K562 (cell line): ENCODE results near the gene SLC27A6. TPM values are rescaled to one million over a fixed set of nuclear protein-coding genes. Genes with fewer than 3 reads are reported as not detected.

Experiments
- ATAC-seq: fragments of 200-7000 bp; cut with Tn5 transposase; 3 replicates; pipeline ENCODE4 v1.9.1; 2020; ENCODE audit warnings: moderate library complexity
- BruUV-seq: library from RNA; stranded (reverse); fragments of 400-500 nt; replicated peaks from 2 replicates; lab custom pipeline; 2021; lab: Mats Ljungman, UMichigan
- CTCF ChIA-PET: fragments of 300-600 bp; formaldehyde crosslinking; extraction: SDS; loops from one replicate; lab custom pipeline; 2021; ENCODE audit warnings: low intra/inter-chr PET ratio; lab: Yijun Ruan, JAX
- POLR2A ChIA-PET: fragments of 300-600, 350-650 bp; sonication (Branson Sonifier 250); formaldehyde crosslinking; extraction: SDS; loops from one replicate; lab custom pipeline; 2021; ENCODE audit warnings: antibody characterized with exemption, inconsistent platforms; lab: Yijun Ruan, JAX
- DNase-seq, 4 experiments: peaks; one replicate each; pipeline versions ENCODE4 v3.0.0 to v3.0.0-alpha.2; 2011 to 2018; ENCODE audit warnings: low spot score in 3 of 4, mixed read lengths in 3 of 4; ENCODE audit errors: extremely low read depth in 1 of 4
- FAIRE-seq: peaks from 2 replicates; lab custom pipeline; 2011; peaks lifted over from hg19 to GRCh38; lab: Jason Lieb, UNC
- H2AFZ ChIP-seq: 2 replicates; pipeline ENCODE4 v1.6.0; 2011; ENCODE audit warnings: low read depth, low read length, control low read depth, inconsistent platforms
- H3K27ac ChIP-seq: fragments of 200-600 bp; 3 replicates; pipeline ENCODE4 v1.8.0; 2011; ENCODE audit warnings: low read depth, mild to moderate bottlenecking, control low read depth, inconsistent platforms, low read length, moderate library complexity, mixed read lengths; ENCODE audit errors: extremely low read depth
- H3K27me3 ChIP-seq, 2 experiments: fragments of 300-600 bp in 1 of 2; 2 replicates in 1 of 2; 3 replicates in 1 of 2; pipeline versions ENCODE4 v1.6.0 to v1.8.0; 2011; ENCODE audit warnings: inconsistent platforms in 2 of 2, low read length in 2 of 2, mild to moderate bottlenecking in 1 of 2, mixed read lengths in 1 of 2, moderate library complexity in 1 of 2; ENCODE audit not compliant: control insufficient read depth in 2 of 2, insufficient read depth in 2 of 2
- H3K36me3 ChIP-seq: fragments of 300-600 bp; 3 replicates; pipeline ENCODE4 v1.8.0; 2011; ENCODE audit warnings: mild to moderate bottlenecking, low read length, inconsistent platforms; ENCODE audit not compliant: control insufficient read depth, insufficient read depth
- H3K4me1 ChIP-seq, 2 experiments: fragments of 200-600 bp in 1 of 2; replicated peaks in 1 of 2; 2 replicates in 1 of 2; 3 replicates in 1 of 2; pipeline versions ENCODE4 v1.5.1 to v1.8.0; 2011; ENCODE audit warnings: inconsistent platforms in 2 of 2, low read length in 2 of 2, mild to moderate bottlenecking in 1 of 2, mixed read lengths in 1 of 2, moderate library complexity in 1 of 2; ENCODE audit not compliant: control insufficient read depth in 2 of 2, insufficient read depth in 2 of 2
- H3K4me2 ChIP-seq: 2 replicates; pipeline ENCODE4 v1.6.1; 2011; ENCODE audit warnings: low read length, control low read depth, inconsistent platforms, mixed read lengths; ENCODE audit not compliant: insufficient read depth
- H3K4me3 ChIP-seq: fragments of 200-600 bp; sonication (generic), shearing (Covaris generic); 2 replicates; pipeline ENCODE4 v1.5.1; 2016; ENCODE audit warnings: control low read depth, inconsistent platforms
- H3K79me2 ChIP-seq: fragments of 200-600 bp; 3 replicates; pipeline ENCODE4 v1.8.0; 2011; ENCODE audit warnings: low read length, inconsistent platforms; ENCODE audit not compliant: control insufficient read depth, insufficient read depth
- H3K9ac ChIP-seq, 2 experiments: 2 replicates each; pipeline versions ENCODE4 v1.6.0 to v1.6.1; 2011; ENCODE audit warnings: low read depth in 2 of 2, low read length in 2 of 2, control low read depth in 1 of 2, inconsistent platforms in 1 of 2, mild to moderate bottlenecking in 1 of 2, mixed read lengths in 1 of 2; ENCODE audit not compliant: insufficient read depth in 1 of 2
- H3K9me1 ChIP-seq: one replicate; pipeline ENCODE4 v1.6.0; 2011; ENCODE audit warnings: inconsistent platforms, mild to moderate bottlenecking, low read length, moderate library complexity; ENCODE audit not compliant: control insufficient read depth, insufficient read depth
- H3K9me3 ChIP-seq: replicated peaks from 2 replicates; pipeline ENCODE4 v1.5.1; 2011; ENCODE audit warnings: low read depth, low read length, inconsistent platforms; ENCODE audit not compliant: control insufficient read depth, insufficient read depth
- H4K20me1 ChIP-seq: replicated peaks from 2 replicates; pipeline ENCODE4 v1.6.1; 2011; ENCODE audit warnings: low read length, inconsistent platforms, mixed read lengths; ENCODE audit not compliant: control insufficient read depth, insufficient read depth
- CC2D1A ChIP-seq: fragments of 450-650 bp; IDR thresholded peaks from 2 replicates; pipeline ENCODE4 v1.6.1; 2017; ENCODE audit warnings: mild to moderate bottlenecking
- CGGBP1 ChIP-seq: fragments of 250-450 bp; sonication (Bioruptor Pico); IDR thresholded peaks from 2 replicates; pipeline ENCODE4 v1.9.0; 2021; ENCODE audit warnings: mild to moderate bottlenecking
- FOXM1 ChIP-seq, 2 experiments: fragments of 450-650 bp in 1 of 2; sonication (generic) in 1 of 2; formaldehyde crosslinking in 1 of 2; IDR thresholded peaks; 2 replicates each; pipeline versions ENCODE4 v1.6.1 to v1.9.0; 2017 to 2022; ENCODE audit warnings: low read depth in 2 of 2, mild to moderate bottlenecking in 2 of 2, missing genetic modification reagents in 1 of 2, moderate library complexity in 1 of 2
- HOMEZ ChIP-seq: fragments of 250-450 bp; sonication (Bioruptor Pico); IDR thresholded peaks from 2 replicates; pipeline ENCODE4 v1.4.0; 2020; ENCODE audit warnings: mild to moderate bottlenecking, moderate library complexity
- JUND ChIP-seq, 2 experiments: IDR thresholded peaks; 2 replicates in 1 of 2; 3 replicates in 1 of 2; pipeline ENCODE4 v1.6.1; 2011; ENCODE audit warnings: borderline replicate concordance in 2 of 2, low read depth in 2 of 2, low read length in 2 of 2, improper control_type of control experiment in 1 of 2, missing biosample characterization in 1 of 2, missing genetic modification characterization in 1 of 2, missing genetic modification reagents in 1 of 2
- NEUROD1 ChIP-seq: fragments of 150-350 bp; IDR thresholded peaks from 2 replicates; pipeline ENCODE4 v1.6.1; 2014; ENCODE audit warnings: borderline replicate concordance, low read length, low read depth; ENCODE audit not compliant: partially characterized antibody
- PHF20 ChIP-seq: fragments of 450-650 bp; IDR thresholded peaks from 2 replicates; pipeline ENCODE4 v1.6.1; 2018; ENCODE audit not compliant: partially characterized antibody
- PHTF2 ChIP-seq: fragments of 250-450 bp; sonication (Bioruptor Pico); IDR thresholded peaks from 2 replicates; pipeline ENCODE4 v1.5.0; 2021; ENCODE audit warnings: mild to moderate bottlenecking
- RFX1 ChIP-seq: fragments of 450-650 bp; IDR thresholded peaks from 2 replicates; pipeline ENCODE4 v1.6.1; 2016; ENCODE audit warnings: mild to moderate bottlenecking, moderate library complexity
- RFX7 ChIP-seq: fragments of 250-450 bp; sonication (Bioruptor Pico); IDR thresholded peaks from 2 replicates; pipeline ENCODE4 v1.5.1; 2021; ENCODE audit warnings: mild to moderate bottlenecking
- SOX6 ChIP-seq: fragments of 450-650 bp; IDR thresholded peaks from 2 replicates; pipeline ENCODE4 v1.6.1; 2014; ENCODE audit warnings: mild to moderate bottlenecking
- STAT5A ChIP-seq: IDR thresholded peaks from 2 replicates; pipeline ENCODE4 v1.6.1; 2012; ENCODE audit warnings: low read length, inconsistent platforms, borderline replicate concordance
- TAL1 ChIP-seq: fragments of 450-650 bp; IDR thresholded peaks from 2 replicates; pipeline ENCODE4 v1.6.1; 2016; ENCODE audit warnings: mild to moderate bottlenecking
- THRAP3 ChIP-seq: fragments of 450-650 bp; IDR thresholded peaks from 2 replicates; pipeline ENCODE4 v1.6.1; 2016; ENCODE audit warnings: mild to moderate bottlenecking, inconsistent platforms, borderline replicate concordance
- USF2 ChIP-seq: sonication (generic); formaldehyde crosslinking; IDR thresholded peaks from 2 replicates; pipeline ENCODE4 v1.5.0; 2020; ENCODE audit warnings: missing genetic modification reagents
- ZBTB5 ChIP-seq: fragments of 450-650 bp; IDR thresholded peaks from 2 replicates; pipeline ENCODE4 v1.6.1; 2017; ENCODE audit warnings: antibody characterized with exemption
- ZNF146 ChIP-seq: IDR thresholded peaks from one replicate; pipeline ENCODE4 v1.6.1; 2018; ENCODE audit warnings: missing compliant biosample characterization; ENCODE audit not compliant: unreplicated experiment
- ZNF583 ChIP-seq: fragments of 250-450 bp; sonication (Bioruptor Pico); IDR thresholded peaks from 2 replicates; pipeline ENCODE4 v1.4.0; 2020
- ZNF76 ChIP-seq: fragments of 250-450 bp; sonication (Bioruptor Pico); IDR thresholded peaks from 2 replicates; pipeline ENCODE4 v1.4.0; 2020; ENCODE audit warnings: mild to moderate bottlenecking, moderate library complexity, borderline replicate concordance
- ZNF77 ChIP-seq: fragments of 250-450 bp; sonication (Bioruptor Pico); IDR thresholded peaks from 2 replicates; pipeline ENCODE4 v1.5.0; 2020
- WGBS: fragments of 100-300 bp; shearing (Covaris generic); methylation state at CpG from one replicate; pipeline ENCODE4 v1.1.6; 2016; ENCODE audit warnings: low coverage, mixed read lengths; ENCODE audit not compliant: insufficient coverage; ENCODE audit errors: missing lambda C conversion rate; 5-methylcytosine and 5-hydroxymethylcytosine counted together
- in situ Hi-C: fragments of 300-500 bp; cut with MboI; formaldehyde crosslinking; loops from 4 replicates; pipeline ENCODE4 v1.15.0; 2018; ENCODE audit warnings: inconsistent platforms, mixed read lengths
- intact Hi-C: fragments of 100-400 bp; cut with micrococcal nuclease; formaldehyde crosslinking; loops from 2 replicates; pipeline ENCODE4 v1.14.2; 2022
- polyA plus RNA-seq, 8 experiments: library from polyadenylated mRNA; depleted of rRNA in 4 of 8; stranded (reverse) in 5 of 8; unstranded in 3 of 8; fragments of >200 nt; fragmentation: Nextera tagmentation in 2 of 8; fragmentation: Illumina TruSeq in 1 of 8; extraction: Ambion mirVana in 2 of 8; extraction: Trizol in 1 of 8; gene quantifications; 2 replicates each; pipeline versions ENCODE4 v1.2.1 to v1.2.3, GENCODE V29; 2011 to 2014; ENCODE audit warnings: inconsistent platforms in 1 of 8, missing spikeins in 1 of 8
- total RNA-seq, 7 experiments: library from RNA; depleted of rRNA in 6 of 7; stranded (reverse); fragments of >200 nt in 6 of 7; fragmentation: Illumina TruSeq in 2 of 7; extraction: Trizol in 2 of 7; gene quantifications; 2 replicates each; pipeline versions ENCODE4 v1.2.1 to v1.2.3, GENCODE V29; 2011 to 2021; ENCODE audit warnings: low replicate concordance in 1 of 7

SLC27A6 gene
- total and polyA plus RNA-seq, 9 of the 15 experiments (the other 6 are each of a cell fraction or from before 2014, with no cell fraction given), result 0.56 to 1.9 (median 1.2) TPM

- Histone ChIP-seq H3K4me2 (no peak overlapping the region), H3K4me1 (peaks cover 0 to 11% of the 10 kb centered on the region in 2 experiments; a peak in 2 of 5 replicates), H4K20me1 (no peaks in the 10 kb centered on the region), H3K36me3 (no peaks in the 10 kb centered on the region), H2AFZ (peak overlapping the region; percentile 9; the same call in 1 of the 2 replicates), H3K4me3 (no peak overlapping the region), H3K9me1 (no peaks in the 10 kb centered on the region), H3K27ac (no peak overlapping the region), H3K9ac (no peak overlapping the region), H3K27me3 (peaks cover 0 to 13% of the 10 kb centered on the region in 2 experiments; a peak in 2 of 5 replicates), H3K9me3 (no peaks in the 10 kb centered on the region), H3K79me2 (no peaks in the 10 kb centered on the region)
- DNase-seq (peak in 1 of 4 experiments; percentile 50), ATAC-seq (no peak), FAIRE-seq (no peak)
- ChIA-PET CTCF (no interaction called here), POLR2A (no interaction called here)
- BruUV-seq, result no TSS peak
- TF ChIP-seq TAL1 (no peak), FOXM1 (IDR thresholded peaks at IDR 0.05; ENCODE audit: low read depth) (no peak), FOXM1 (CRISPR knock-in tag; IDR thresholded peaks at IDR 0.05; ENCODE audit: low read depth) (no peak), NEUROD1 (no peak), USF2 (CRISPR knock-in tag) (no peak), PHTF2 (CRISPR knock-in tag) (no peak), ZBTB5 (no peak), ZNF583 (CRISPR knock-in tag) (no peak), JUND (IDR thresholded peaks at IDR 0.05; ENCODE audit: borderline replicate concordance, low read depth, low read length) (no peak), JUND (tag; IDR thresholded peaks at IDR 0.05; ENCODE audit: borderline replicate concordance, low read depth, low read length) (no peak), ZNF76 (no peak), SOX6 (no peak), STAT5A (no peak), ZNF77 (CRISPR knock-in tag) (no peak), ZNF146 (no peak), RFX7 (CRISPR knock-in tag) (no peak), CGGBP1 (CRISPR knock-in tag) (no peak), HOMEZ (no peak), RFX1 (no peak), THRAP3 (no peak), PHF20 (no peak), CC2D1A (no peak)
- intact Hi-C loops, result no loop called here
- in situ Hi-C loops, result no loop called here
- 8% methylated on average over 6 of the region's 6 CpGs for WGBS
These were observed 3.1 kb upstream of the SLC27A6 start for GRCh38 chr5:128962211-128962610.
